Endothelial cell of umbilical vein (primary cell): ENCODE results near the gene ACTR3C.
"Not testable (repeated sequence)": the region's sequence is repeated elsewhere in the genome, so short reads cannot be mapped to it uniquely, and the experiment has no call there.

Experiments
- CTCF ChIP-seq, 2 donors: IDR thresholded peaks; 1 replicate in 1 of 2; 2 replicates in 1 of 2; pipeline ENCODE4 v1.5.1; 2011; ENCODE audit warnings: low read length in 2 of 2, mild to moderate bottlenecking in 2 of 2, moderate library complexity in 2 of 2, control low read depth in 1 of 2, inconsistent platforms in 1 of 2, low read depth in 1 of 2; ENCODE audit not compliant: insufficient read depth in 1 of 2; ENCODE audit errors: extremely low read depth in 1 of 2
- EZH2 ChIP-seq: IDR thresholded peaks from 2 replicates; pipeline ENCODE4 v1.6.1; 2012; ENCODE audit warnings: borderline replicate concordance, low read depth, mild to moderate bottlenecking, moderate library complexity, low read length, inconsistent platforms; ENCODE audit not compliant: severe bottlenecking
- GATA2 ChIP-seq: IDR thresholded peaks from 2 replicates; pipeline ENCODE4 v1.7.0; 2011; ENCODE audit warnings: low read depth, mild to moderate bottlenecking, moderate library complexity, mixed read lengths, low read length; ENCODE audit not compliant: insufficient read length, insufficient read depth
- JUN ChIP-seq: IDR thresholded peaks from 2 replicates; pipeline ENCODE4 v1.6.1; 2011; ENCODE audit warnings: borderline replicate concordance, low read depth; ENCODE audit not compliant: insufficient read length, insufficient read depth
- MAX ChIP-seq: IDR thresholded peaks from 2 replicates; pipeline ENCODE4 v1.6.1; 2011; ENCODE audit not compliant: insufficient read depth, insufficient read length
- MYC ChIP-seq: IDR thresholded peaks from one replicate; pipeline ENCODE4 v1.6.1; 2011; ENCODE audit warnings: mild to moderate bottlenecking, low read depth, low read length
- POLR2A ChIP-seq: IDR thresholded peaks from 2 replicates; pipeline ENCODE4 v1.6.1; 2012; ENCODE audit warnings: low read depth, mild to moderate bottlenecking, control low read depth, low read length
- POLR2AphosphoS5 ChIP-seq: IDR thresholded peaks from 2 replicates; pipeline ENCODE4 v1.6.1; 2012; ENCODE audit warnings: low read depth, mild to moderate bottlenecking, control low read depth, low read length, moderate library complexity; ENCODE audit not compliant: insufficient read depth

DNA sequence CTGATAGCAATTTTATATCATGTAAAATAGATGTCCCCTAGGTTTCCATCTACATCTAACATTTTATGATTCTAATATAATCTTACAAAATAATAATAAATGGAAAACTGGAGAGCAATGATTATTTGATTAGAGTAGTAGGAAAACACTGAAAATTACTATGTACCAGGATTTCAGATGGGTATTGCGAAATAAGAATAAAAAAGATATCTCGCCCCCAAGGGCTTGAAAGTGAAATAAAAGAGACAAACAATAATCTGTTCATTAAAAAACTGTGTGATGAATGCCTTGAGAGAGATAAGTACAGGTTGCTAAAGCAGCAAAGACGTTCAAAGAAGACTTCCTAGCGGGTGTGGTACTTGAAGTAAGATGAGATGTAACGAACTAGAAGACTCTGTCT is 60.7 kb downstream of the ACTR3C start:
- TF ChIP-seq POLR2AphosphoS5; GATA2; CTCF (IDR thresholded peaks at IDR 0.05; ENCODE audit: extremely low read depth in 1 of 2, insufficient read depth in 1 of 2, low read depth in 1 of 2, low read length in 2 of 2); POLR2A; EZH2; MYC; MAX; JUN: not testable (repeated sequence)
